HG03196 (cell line): ENCODE data around the gene COQ4.

Source experiments
- ATAC-seq: cut with Tn5 transposase; IDR thresholded peaks from one replicate; pipeline ENCODE4 v1.9.1; 2021; ENCODE audit not compliant: unreplicated experiment

COQ4 gene

GRCh38 chr9:128340691-128341434 lies 18.2 kb downstream of the COQ4 start:
- no peak for ATAC-seq

GRCh38 chr9:128341435-128341849 lies 18.8 kb downstream of the COQ4 start:
- ATAC-seq = no peak

- ATAC-seq = no peak
Observed at GRCh38 chr9:128342971-128343680, 20.5 kb downstream of the COQ4 start.

GRCh38 chr9:128343855-128344254 lies 21.2 kb downstream of the COQ4 start:
- no peak for ATAC-seq

GRCh38 chr9:128344931-128345605 lies 22.4 kb downstream of the COQ4 start:
- ATAC-seq = no peak

GRCh38 chr9:128349125-128349524 lies 26.5 kb downstream of the COQ4 start:
- ATAC-seq = no peak

- ATAC-seq = no peak
Observed at GRCh38 chr9:128349772-128350171, 27.1 kb downstream of the COQ4 start.

GRCh38 chr9:128355451-128355850 lies 32.8 kb downstream of the COQ4 start:
- no peak for ATAC-seq

- ATAC-seq = no peak
Observed at GRCh38 chr9:128358090-128358489, 35.5 kb downstream of the COQ4 start.

GRCh38 chr9:128358861-128359260 lies 36.2 kb downstream of the COQ4 start:
- ATAC-seq = no peak

- ATAC-seq = no peak
Observed at GRCh38 chr9:128360826-128361225, 38.2 kb downstream of the COQ4 start.

- ATAC-seq = no peak
Observed at GRCh38 chr9:128361296-128361985, 38.8 kb downstream of the COQ4 start.

GRCh38 chr9:128361986-128362646 lies 39.5 kb downstream of the COQ4 start:
- ATAC-seq = peak; percentile 63

- no peak for ATAC-seq
Observed at GRCh38 chr9:128362774-128363173, 40.1 kb downstream of the COQ4 start.

GRCh38 chr9:128365525-128365924 lies 42.9 kb downstream of the COQ4 start:
- ATAC-seq = no peak

GRCh38 chr9:128369024-128369706 lies 46.5 kb downstream of the COQ4 start:
- no peak for ATAC-seq

- no peak for ATAC-seq
Observed at GRCh38 chr9:128370367-128370751, 47.7 kb downstream of the COQ4 start.

GRCh38 chr9:128370752-128371629 lies 48.4 kb downstream of the COQ4 start, which contains the start of gene URM1:
Gene URM1, plus strand, starts transcription at chr9:128371374. Its CDS starts 7 bp downstream, at chr9:128371381.
- peak; percentile 82 for ATAC-seq

GRCh38 chr9:128371630-128372117 lies 49.0 kb downstream of the COQ4 start:
- no peak for ATAC-seq
